ENCODE measurements around the gene AGBL1. TPM values are rescaled to one million over a fixed set of nuclear protein-coding genes. Genes with fewer than 3 reads are reported as not detected.

The AGBL1 gene
- total RNA-seq, 2 donors from 2014 or later = not detected

- no peak for TF ChIP-seq POLR2A (IDR thresholded peaks at IDR 0.05)
- TF ChIP-seq CTCF (IDR thresholded peaks at IDR 0.05) = no peak
- ATAC-seq (no peak), DNase-seq (no peak)
- H3K27me3 ChIP-seq = no peaks in the 10 kb centered on the region
- H3K9me3 ChIP-seq = no peaks in the 10 kb centered on the region
- 63 to 67% methylated on average over 5 of the region's 5 CpGs for WGBS, 2 donors
- intact Hi-C loops (cut with DNase I) = no loop called here
- H3K4me1 ChIP-seq = no peaks in the 10 kb centered on the region
- no peak overlapping the region for H3K27ac ChIP-seq
- H3K36me3 ChIP-seq (replicated peaks in 1 of 2; ENCODE audit: insufficient read depth in 1 of 2, low read depth in 2 of 2) = no peaks in the 10 kb centered on the region
- H3K4me3 ChIP-seq = no peak overlapping the region
Measured at GRCh38 chr15:86558686-86559085, 479.0 kb downstream of the AGBL1 start.

- TF ChIP-seq POLR2A (IDR thresholded peaks at IDR 0.05) (no peak), CTCF (IDR thresholded peaks at IDR 0.05) (no peak)
- intact Hi-C loops (cut with DNase I) = no loop called here
Measured at GRCh38 chr15:86568378-86568777, 488.7 kb downstream of the AGBL1 start.

GRCh38 chr15:86570738-86571137 is 491.1 kb downstream of the AGBL1 start:
- DNase-seq = no peak
- Histone ChIP-seq H3K36me3 (replicated peaks in 1 of 2; ENCODE audit: insufficient read depth in 1 of 2, low read depth in 2 of 2) (no peaks in the 10 kb centered on the region), H3K27me3 (peaks cover 0 to 4% of the 10 kb centered on the region in 2 donors), H3K27ac (no peak overlapping the region), H3K4me3 (no peak overlapping the region), H3K4me1 (no peaks in the 10 kb centered on the region), H3K9me3 (no peaks in the 10 kb centered on the region)
- intact Hi-C loops (cut with DNase I) = no loop called here
- TF ChIP-seq CTCF (IDR thresholded peaks at IDR 0.05) = no peak
- no peak for TF ChIP-seq POLR2A (IDR thresholded peaks at IDR 0.05)
- ATAC-seq = no peak
- WGBS, 2 donors = 73 to 76% methylated on average over 4 to 9 of the region's 9 CpGs

More at GRCh38 chr15:86568378-86568777, 488.7 kb downstream of the AGBL1 start:
- Histone ChIP-seq H3K4me1 (no peaks in the 10 kb centered on the region), H3K36me3 (replicated peaks in 1 of 2; ENCODE audit: insufficient read depth in 1 of 2, low read depth in 2 of 2) (no peaks in the 10 kb centered on the region), H3K4me3 (no peak overlapping the region), H3K9me3 (peaks cover 0 to 5% (median 0%) of the 10 kb centered on the region in 3 donors), H3K27ac (no peak overlapping the region), H3K27me3 (no peaks in the 10 kb centered on the region)
- DNase-seq = no peak
- no peak for ATAC-seq

GRCh38 chr15:86571873-86572272 is 492.2 kb downstream of the AGBL1 start:
- DNase-seq (no peak), ATAC-seq (no peak)
- H3K27me3 ChIP-seq = peaks cover 0 to 4% of the 10 kb centered on the region in 2 donors
- H3K27ac ChIP-seq = no peak overlapping the region
- 65% methylated on average over 7 of the region's 11 CpGs; no CpG with 5 or more reads in 1 of the 2 donors for WGBS, 2 donors
- no peaks in the 10 kb centered on the region for H3K4me1 ChIP-seq
- intact Hi-C loops (cut with DNase I) = no loop called here
- H3K4me3 ChIP-seq = no peak overlapping the region
- H3K36me3 ChIP-seq (replicated peaks in 1 of 2; ENCODE audit: insufficient read depth in 1 of 2, low read depth in 2 of 2) = no peaks in the 10 kb centered on the region
- H3K9me3 ChIP-seq = no peaks in the 10 kb centered on the region
- TF ChIP-seq CTCF (IDR thresholded peaks at IDR 0.05) = no peak
- TF ChIP-seq POLR2A (IDR thresholded peaks at IDR 0.05) = no peak

GRCh38 chr15:86572368-86572841 is 492.7 kb downstream of the AGBL1 start:
- Histone ChIP-seq H3K9me3 (no peaks in the 10 kb centered on the region), H3K4me3 (no peak overlapping the region), H3K27ac (no peak overlapping the region), H3K36me3 (replicated peaks in 1 of 2; ENCODE audit: insufficient read depth in 1 of 2, low read depth in 2 of 2) (no peaks in the 10 kb centered on the region), H3K27me3 (peaks cover 0 to 4% of the 10 kb centered on the region in 2 donors), H3K4me1 (no peaks in the 10 kb centered on the region)
- intact Hi-C loops (cut with DNase I) = no loop called here
- WGBS, 2 donors = 68 to 71% methylated on average over 12 to 21 of the region's 21 CpGs
- ATAC-seq (no peak), DNase-seq (no peak)
- TF ChIP-seq POLR2A (IDR thresholded peaks at IDR 0.05) (no peak), CTCF (IDR thresholded peaks at IDR 0.05) (no peak)
